HEK293 (cell line): Measurements from ENCODE around the gene B4GALNT1.

Source experiments
- CTCF ChIP-seq: fragments of 450-650 bp; formaldehyde crosslinking; IDR thresholded peaks from 2 replicates; pipeline ENCODE4 v1.5.1; 2016; ENCODE audit warnings: missing biosample characterization, missing genetic modification characterization
- TRIM28 ChIP-seq: IDR thresholded peaks from 2 replicates; pipeline ENCODE4 v1.6.1; 2011; ENCODE audit warnings: low read length, control low read depth, borderline replicate concordance
- ZNF121 ChIP-seq: fragments of 450-650 bp; formaldehyde crosslinking; IDR thresholded peaks from 2 replicates; pipeline ENCODE4 v1.5.1; 2016; ENCODE audit warnings: missing biosample characterization, missing genetic modification characterization
- ZNF274 ChIP-seq, 2 experiments: fragments of 200-500 bp in 1 of 2; fragments of 450-650 bp in 1 of 2; sonication (Bioruptor generic) in 1 of 2; formaldehyde crosslinking in 1 of 2; IDR thresholded peaks; 2 replicates each; pipeline versions ENCODE4 v1.5.1 to v1.6.1; 2014 to 2016; ENCODE audit warnings: borderline replicate concordance in 1 of 2, inconsistent platforms in 1 of 2, low read length in 1 of 2, missing biosample characterization in 1 of 2, missing genetic modification characterization in 1 of 2
- ZNF658 ChIP-seq: fragments of 450-650 bp; formaldehyde crosslinking; IDR thresholded peaks from 2 replicates; pipeline ENCODE4; 2016; ENCODE audit warnings: missing biosample characterization, missing genetic modification characterization

- TF ChIP-seq TRIM28 = no peak
- TF ChIP-seq CTCF (tag by site-specific recombination) = no peak
- no peak for TF ChIP-seq ZNF274 (IDR thresholded peaks at IDR 0.05; ENCODE audit: low read length)
- no peak for TF ChIP-seq ZNF274 (tag by site-specific recombination; IDR thresholded peaks at IDR 0.05; ENCODE audit: borderline replicate concordance)
- TF ChIP-seq ZNF658 = no peak
- no peak for TF ChIP-seq ZNF121 (tag by site-specific recombination)
These were observed 26.2 kb downstream of the B4GALNT1 start for GRCh38 chr12:57606821-57607220.
